Gastrocnemius medialis (tissue), 4 donors: ENCODE data around the gene HABP4.

Experiments used
- CTCF ChIP-seq, 5 experiments: fragments of 450-650 bp in 3 of 5; fragments of 200-600 bp in 2 of 5; sonication (generic) in 2 of 5; IDR thresholded peaks in 4 of 5; conservative IDR thresholded peaks in 1 of 5; 1 replicate in 4 of 5; 2 replicates in 1 of 5; pipeline ENCODE4 v1.5.1; 2016 to 2019; ENCODE audit warnings: antibody characterized with exemption in 5 of 5, mild to moderate bottlenecking in 3 of 5, moderate library complexity in 3 of 5
- POLR2A ChIP-seq, 2 donors: fragments of 450-650 bp; IDR thresholded peaks; one replicate each; pipeline ENCODE4 v1.6.1; 2017; ENCODE audit warnings: antibody characterized with exemption in 2 of 2, mild to moderate bottlenecking in 2 of 2, moderate library complexity in 2 of 2

GRCh38 chr9:96532173-96532572 is 82.2 kb downstream of the HABP4 start:
- no peak for TF ChIP-seq POLR2A (IDR thresholded peaks at IDR 0.05)
- TF ChIP-seq CTCF (IDR thresholded peaks at IDR 0.05 in 4 of 5, conservative IDR thresholded peaks at IDR 0.05 in 1 of 5), result no peak
